Measurements from ENCODE around the gene CDH4. TPM values are rescaled to one million over a fixed set of nuclear protein-coding genes. Genes with fewer than 3 reads are reported as not detected.

CDH4 gene
- total and polyA plus RNA-seq, 9 donors, result 0.12 to 4.4 (median 0.36) TPM

DNA sequence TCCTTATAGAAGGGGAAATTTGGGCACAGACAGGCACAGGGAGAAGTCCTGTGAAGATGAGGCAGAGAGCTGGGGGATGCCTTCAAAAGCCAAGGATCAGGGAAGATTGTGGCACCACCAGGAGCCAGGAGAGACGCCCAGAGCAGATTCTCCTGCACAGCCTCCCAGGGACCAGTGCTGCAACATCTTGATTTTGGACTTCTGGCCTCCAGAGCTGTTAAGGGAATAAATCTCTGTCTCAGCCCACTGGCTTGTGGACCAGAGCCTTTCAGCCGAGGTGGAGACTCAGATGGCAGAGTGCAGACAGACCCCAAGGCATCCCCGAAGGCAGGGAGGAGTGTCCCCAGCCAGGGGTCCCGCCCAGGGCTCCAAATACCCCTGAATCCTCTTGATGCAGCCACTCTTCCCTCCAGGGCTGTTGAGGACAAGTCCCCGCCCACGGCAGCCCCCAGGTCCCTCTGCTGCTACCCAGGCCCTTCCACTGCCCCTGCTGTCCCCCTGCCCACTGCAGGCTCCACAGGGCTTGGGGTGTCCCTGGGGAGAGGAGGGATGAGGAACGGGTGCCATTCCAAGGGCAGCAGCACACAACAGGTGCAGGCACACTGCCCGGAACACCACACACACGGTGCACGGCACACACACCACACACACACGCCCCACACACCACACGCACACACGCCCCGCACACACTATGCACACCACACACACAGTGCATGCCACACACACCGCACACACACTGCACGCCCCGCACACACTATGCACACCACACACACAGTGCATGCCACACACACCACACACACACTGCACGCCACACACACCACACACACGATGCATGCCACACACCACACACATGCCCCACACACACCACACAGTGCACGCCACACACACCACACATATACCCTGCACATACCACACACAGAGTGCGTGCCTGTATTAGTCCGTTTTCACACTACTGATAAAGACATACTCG, 502.2 kb downstream of the CDH4 start:
- 75 to 82% (median 81%) methylated on average over 23 of the region's 23 CpGs for WGBS, 3 donors
- Histone ChIP-seq H3K4me3 (no peak overlapping the region), H3K27me3 (no peaks in the 10 kb centered on the region), H3K36me3 (no peaks in the 10 kb centered on the region), H3K27ac (no peak overlapping the region), H3K4me1 (ENCODE audit: insufficient read depth) (no peaks in the 10 kb centered on the region), H3K9me3 (no peaks in the 10 kb centered on the region)
- DNase-seq, result no peak
- TF ChIP-seq EP300 (IDR thresholded peaks at IDR 0.05) (no peak), POLR2A (IDR thresholded peaks at IDR 0.05) (no peak), CTCF (IDR thresholded peaks at IDR 0.05) (no peak)
- intact Hi-C loops (cut with DNase I), result no loop called here

- 56 to 57% (median 57%) methylated on average over 12 of the region's 12 CpGs for WGBS, 3 donors
- H3K36me3 ChIP-seq, result no peaks in the 10 kb centered on the region
- H3K4me3 ChIP-seq, result no peak overlapping the region
- intact Hi-C loops (cut with DNase I), result no loop called here
- H3K27ac ChIP-seq, result no peak overlapping the region
- no peak for TF ChIP-seq POLR2A (IDR thresholded peaks at IDR 0.05)
- TF ChIP-seq EP300 (IDR thresholded peaks at IDR 0.05), result no peak
- no peak for TF ChIP-seq CTCF (IDR thresholded peaks at IDR 0.05)
- no peaks in the 10 kb centered on the region for H3K4me1 ChIP-seq (ENCODE audit: insufficient read depth)
- no peaks in the 10 kb centered on the region for H3K27me3 ChIP-seq
- no peaks in the 10 kb centered on the region for H3K9me3 ChIP-seq
- DNase-seq, result no peak
Measured at GRCh38 chr20:61754976-61755778, 503.1 kb downstream of the CDH4 start.

DNA sequence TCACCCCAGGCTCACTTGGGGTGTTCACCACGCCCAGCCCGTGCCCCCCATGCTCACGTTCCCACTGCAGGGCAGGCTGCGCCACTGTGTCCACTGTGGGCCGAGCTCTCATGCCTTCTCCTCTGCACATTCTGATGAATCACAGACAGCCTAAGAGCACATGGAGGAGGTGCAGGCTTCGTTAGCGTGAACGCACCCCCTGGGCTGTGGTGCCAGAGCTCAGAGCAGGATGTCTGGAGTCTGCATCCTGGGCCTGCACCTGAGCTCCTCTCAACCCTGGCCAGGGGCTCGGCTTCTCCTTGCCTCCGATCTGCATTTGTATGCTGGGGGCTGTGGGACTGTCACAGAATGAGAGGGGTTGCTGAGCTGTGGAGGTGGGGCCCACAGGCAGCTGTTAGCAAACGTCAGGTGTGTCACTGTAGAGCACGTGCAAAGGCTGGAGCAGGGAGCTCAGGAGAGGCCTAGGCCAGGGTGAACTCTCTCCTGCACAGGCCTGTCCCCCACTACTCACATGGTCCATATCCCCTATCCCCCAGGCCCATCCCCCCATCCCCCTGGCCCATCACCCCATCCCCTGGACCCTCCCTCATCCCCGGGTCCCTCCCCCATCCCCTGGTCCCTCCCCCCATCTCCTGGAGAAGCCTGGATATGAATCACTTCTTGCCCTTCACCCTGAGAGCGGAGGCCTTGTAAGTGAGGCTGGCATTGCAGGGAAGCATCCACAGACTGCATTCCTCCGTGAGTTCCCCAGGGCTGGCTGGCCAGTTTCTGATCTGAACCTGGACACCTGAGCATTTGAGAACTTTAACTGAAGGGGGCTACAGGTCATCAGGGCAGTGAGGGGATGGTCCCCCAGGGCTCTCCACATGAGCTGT, 504.1 kb downstream of the CDH4 start:
- Histone ChIP-seq H3K4me3 (no peak overlapping the region), H3K27ac (no peak overlapping the region), H3K4me1 (ENCODE audit: insufficient read depth) (no peaks in the 10 kb centered on the region), H3K36me3 (no peaks in the 10 kb centered on the region), H3K27me3 (no peaks in the 10 kb centered on the region), H3K9me3 (no peaks in the 10 kb centered on the region)
- 66 to 76% (median 74%) methylated on average over 14 to 15 of the region's 15 CpGs for WGBS, 3 donors
- DNase-seq, result no peak
- TF ChIP-seq CTCF (IDR thresholded peaks at IDR 0.05) (no peak), POLR2A (IDR thresholded peaks at IDR 0.05) (no peak), EP300 (IDR thresholded peaks at IDR 0.05) (no peak)
- intact Hi-C loops (cut with DNase I), result no loop called here

Measured in ovary (tissue), 9 donors.